Measurements from ENCODE around the gene CANT1.

The CANT1 gene

GRCh38 chr17:79052131-79052530 lies 42.6 kb upstream of the CANT1 start:
- no peak overlapping the region for H3K4me3 Mint-ChIP-seq
- TF ChIP-seq CTCF (IDR thresholded peaks at IDR 0.05) = no peak
- H3K27me3 Mint-ChIP-seq (ENCODE audit: low read depth, poor library complexity) = peaks cover 10% of the 10 kb centered on the region
- no peak overlapping the region for H3K27ac Mint-ChIP-seq
- H3K36me3 Mint-ChIP-seq (ENCODE audit: low read depth) = no peaks in the 10 kb centered on the region
- H3K4me1 Mint-ChIP-seq = peaks cover 4% of the 10 kb centered on the region
- no peak for DNase-seq
- H3K9me3 Mint-ChIP-seq = peaks cover 48% of the 10 kb centered on the region

- no peak for TF ChIP-seq CTCF (IDR thresholded peaks at IDR 0.05)
- peaks cover 46% of the 10 kb centered on the region for H3K9me3 Mint-ChIP-seq
- H3K4me3 Mint-ChIP-seq = no peak overlapping the region
- no peak overlapping the region for H3K27ac Mint-ChIP-seq
- H3K36me3 Mint-ChIP-seq (ENCODE audit: low read depth) = no peaks in the 10 kb centered on the region
- peaks cover 10% of the 10 kb centered on the region for H3K27me3 Mint-ChIP-seq (ENCODE audit: low read depth, poor library complexity)
- no peak for DNase-seq
- H3K4me1 Mint-ChIP-seq = peaks cover 9% of the 10 kb centered on the region
These were observed 41.7 kb upstream of the CANT1 start for GRCh38 chr17:79051306-79051705.

DNA sequence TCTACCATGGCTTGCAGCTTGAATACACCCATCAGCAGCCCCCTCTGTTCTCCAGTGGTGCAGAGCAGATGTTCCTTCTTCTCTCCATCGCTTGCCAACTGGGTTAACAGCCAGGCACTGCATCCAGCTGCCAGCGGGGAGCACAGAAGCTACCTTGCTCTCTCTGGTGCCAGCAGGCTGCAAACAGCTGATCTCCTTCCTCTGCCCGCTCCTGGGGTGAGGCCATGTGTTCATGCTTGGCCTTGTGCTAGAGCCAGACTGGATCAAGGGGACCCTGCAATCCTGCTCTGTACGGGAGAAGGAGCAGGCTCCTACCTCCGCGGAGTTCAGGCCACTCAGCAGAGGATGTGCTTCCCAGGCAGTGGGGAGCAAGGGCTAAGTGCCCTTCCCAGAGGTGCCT lies 41.0 kb upstream of the CANT1 start:
- H3K9me3 Mint-ChIP-seq = peaks cover 44% of the 10 kb centered on the region
- peaks cover 17% of the 10 kb centered on the region for H3K4me1 Mint-ChIP-seq
- peaks cover 13% of the 10 kb centered on the region for H3K27me3 Mint-ChIP-seq (ENCODE audit: low read depth, poor library complexity)
- TF ChIP-seq CTCF (IDR thresholded peaks at IDR 0.05) = no peak
- no peaks in the 10 kb centered on the region for H3K36me3 Mint-ChIP-seq (ENCODE audit: low read depth)
- H3K27ac Mint-ChIP-seq = no peak overlapping the region
- no peak overlapping the region for H3K4me3 Mint-ChIP-seq
- no peak for DNase-seq

DNA sequence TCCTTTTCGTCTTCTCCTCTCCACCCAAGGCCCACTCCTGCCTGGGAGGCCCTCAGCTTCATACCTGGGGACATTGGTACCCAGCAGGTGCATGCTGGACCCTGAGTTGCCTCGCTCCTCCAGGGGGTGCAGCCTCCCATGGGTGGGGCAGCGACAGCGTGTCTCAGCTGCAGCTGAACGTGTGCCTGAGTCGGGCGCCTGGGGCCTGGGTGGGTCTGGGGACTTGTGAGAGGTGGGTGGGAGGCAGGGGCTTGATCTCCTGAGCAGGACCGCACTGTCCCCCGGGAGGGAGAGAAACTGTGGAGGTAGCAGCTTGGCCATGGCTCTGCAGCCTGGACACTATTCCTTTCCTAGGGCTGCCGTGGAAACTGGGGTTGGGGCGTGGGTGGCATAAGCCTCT lies 40.3 kb upstream of the CANT1 start:
- DNase-seq = no peak
- H3K27me3 Mint-ChIP-seq (ENCODE audit: low read depth, poor library complexity) = peaks cover 18% of the 10 kb centered on the region
- H3K36me3 Mint-ChIP-seq (ENCODE audit: low read depth) = no peaks in the 10 kb centered on the region
- H3K27ac Mint-ChIP-seq = no peak overlapping the region
- H3K4me1 Mint-ChIP-seq = peaks cover 17% of the 10 kb centered on the region
- H3K9me3 Mint-ChIP-seq = peaks cover 36% of the 10 kb centered on the region
- H3K4me3 Mint-ChIP-seq = no peak overlapping the region
- no peak for TF ChIP-seq CTCF (IDR thresholded peaks at IDR 0.05)

- Mint-ChIP-seq H3K9me3 (peaks cover 29% of the 10 kb centered on the region), H3K4me3 (no peak overlapping the region), H3K27ac (no peak overlapping the region), H3K36me3 (ENCODE audit: low read depth) (no peaks in the 10 kb centered on the region), H3K27me3 (ENCODE audit: low read depth, poor library complexity) (peaks cover 25% of the 10 kb centered on the region), H3K4me1 (peaks cover 20% of the 10 kb centered on the region)
- TF ChIP-seq CTCF (IDR thresholded peaks at IDR 0.05) = no peak
- no peak for DNase-seq
These were observed 39.5 kb upstream of the CANT1 start for GRCh38 chr17:79048826-79049755.

Measured in nephron progenitor cell (in vitro differentiated cells).